NB4 (cell line): Measurements from ENCODE around the gene THOC6.

ENCODE experiments used
- CTCF ChIP-seq: IDR thresholded peaks from one replicate; pipeline ENCODE4 v1.5.1; 2012; ENCODE audit warnings: low read depth, low read length
- MYC ChIP-seq: IDR thresholded peaks from 2 replicates; pipeline ENCODE4 v1.6.1; 2011; ENCODE audit warnings: low read depth, low read length
- POLR2A ChIP-seq: IDR thresholded peaks from 2 replicates; pipeline ENCODE4 v1.6.1; 2011; ENCODE audit warnings: mild to moderate bottlenecking; ENCODE audit not compliant: insufficient read length; ENCODE audit errors: extremely low read depth

GRCh38 chr16:3028716-3029319 lies 5.0 kb downstream of the THOC6 start:
- no peak for TF ChIP-seq MYC
- TF ChIP-seq CTCF: no peak
- TF ChIP-seq POLR2A: no peak
